ENCODE measurements around the gene RPS27. TPM values are rescaled to one million over a fixed set of nuclear protein-coding genes. Genes with fewer than 3 reads are reported as not detected.

Gene RPS27
- total and polyA plus RNA-seq, 2 of the 13 experiments (the other 11 are each of a cell fraction or from before 2014, with no cell fraction given) = 3,737 to 9,964 TPM

DNA sequence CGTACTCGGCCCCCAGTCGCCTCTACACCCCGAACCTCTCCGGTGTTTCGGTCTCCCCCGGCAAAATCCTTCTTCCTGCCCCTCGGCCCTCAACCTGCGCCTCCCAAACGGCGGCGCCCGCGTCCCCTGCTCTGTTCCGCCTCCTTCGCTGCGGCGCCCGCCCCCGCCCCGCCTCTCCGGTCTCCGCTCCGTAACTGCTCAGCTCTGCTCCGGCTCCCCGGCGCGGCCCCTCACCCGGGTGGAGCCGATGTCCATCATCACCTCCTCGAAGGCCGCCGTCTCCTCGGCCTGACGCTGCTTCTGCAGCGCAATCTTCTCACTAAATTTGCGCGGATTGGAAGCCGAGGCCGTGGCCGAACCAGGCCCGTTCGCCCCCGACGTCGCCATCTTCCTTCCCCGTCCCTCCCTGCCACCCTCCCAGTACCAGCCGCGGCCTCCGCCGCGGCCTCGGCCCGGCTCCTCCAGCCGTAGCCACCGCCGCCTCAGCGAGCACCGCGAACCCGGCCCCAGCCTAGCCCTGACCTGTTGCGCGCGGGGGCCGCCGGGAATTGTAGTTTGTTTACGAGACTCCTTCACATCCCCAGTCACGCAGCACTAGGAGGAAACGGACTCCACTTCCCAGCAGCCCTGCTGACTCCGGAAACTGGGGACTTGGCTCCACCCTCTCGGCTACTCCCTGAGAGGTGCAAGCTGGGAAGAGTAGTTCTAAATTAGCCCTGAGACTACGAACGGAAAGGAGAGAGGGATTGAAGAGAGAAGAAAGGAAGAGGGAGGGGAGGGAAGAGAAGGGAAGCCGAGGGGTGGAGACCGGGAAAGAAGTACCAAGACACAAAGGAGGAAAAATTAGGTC lies 32.2 kb upstream of the RPS27 start, which contains the start of gene CRTC2 (continued):
- TF ChIP-seq, protein P1, sequence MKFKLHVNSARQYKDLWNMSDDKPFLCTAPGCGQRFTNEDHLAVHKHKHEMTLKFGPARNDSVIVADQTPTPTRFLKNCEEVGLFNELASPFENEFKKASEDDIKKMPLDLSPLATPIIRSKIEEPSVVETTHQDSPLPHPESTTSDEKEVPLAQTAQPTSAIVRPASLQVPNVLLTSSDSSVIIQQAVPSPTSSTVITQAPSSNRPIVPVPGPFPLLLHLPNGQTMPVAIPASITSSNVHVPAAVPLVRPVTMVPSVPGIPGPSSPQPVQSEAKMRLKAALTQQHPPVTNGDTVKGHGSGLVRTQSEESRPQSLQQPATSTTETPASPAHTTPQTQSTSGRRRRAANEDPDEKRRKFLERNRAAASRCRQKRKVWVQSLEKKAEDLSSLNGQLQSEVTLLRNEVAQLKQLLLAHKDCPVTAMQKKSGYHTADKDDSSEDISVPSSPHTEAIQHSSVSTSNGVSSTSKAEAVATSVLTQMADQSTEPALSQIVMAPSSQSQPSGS (CRISPR knock-in tag; IDR thresholded peaks at IDR 0.05) = peak; percentile 81
- TF ChIP-seq NFYC (CRISPR knock-in tag; IDR thresholded peaks at IDR 0.05) = peak; percentile 44; the same call in 1 of the 2 replicates
- no peak for TF ChIP-seq ZIK1 (CRISPR knock-in tag; IDR thresholded peaks at IDR 0.05; ENCODE audit: borderline replicate concordance, low read depth)
- TF ChIP-seq ZBTB20 (CRISPR knock-in tag; IDR thresholded peaks at IDR 0.05; ENCODE audit: borderline replicate concordance, low read depth) = no peak
- TF ChIP-seq ISX (CRISPR knock-in tag; conservative IDR thresholded peaks at IDR 0.05) = peak; percentile 81; the same call in 1 of the 2 replicates
- TF ChIP-seq MAFG (CRISPR knock-in tag; IDR thresholded peaks at IDR 0.05) = no peak
- TF ChIP-seq HOXA7 (CRISPR knock-in tag; IDR thresholded peaks at IDR 0.05) = no peak
- no peak for TF ChIP-seq ZNF263 (CRISPR knock-in tag; IDR thresholded peaks at IDR 0.05)
- TF ChIP-seq, protein P2, sequence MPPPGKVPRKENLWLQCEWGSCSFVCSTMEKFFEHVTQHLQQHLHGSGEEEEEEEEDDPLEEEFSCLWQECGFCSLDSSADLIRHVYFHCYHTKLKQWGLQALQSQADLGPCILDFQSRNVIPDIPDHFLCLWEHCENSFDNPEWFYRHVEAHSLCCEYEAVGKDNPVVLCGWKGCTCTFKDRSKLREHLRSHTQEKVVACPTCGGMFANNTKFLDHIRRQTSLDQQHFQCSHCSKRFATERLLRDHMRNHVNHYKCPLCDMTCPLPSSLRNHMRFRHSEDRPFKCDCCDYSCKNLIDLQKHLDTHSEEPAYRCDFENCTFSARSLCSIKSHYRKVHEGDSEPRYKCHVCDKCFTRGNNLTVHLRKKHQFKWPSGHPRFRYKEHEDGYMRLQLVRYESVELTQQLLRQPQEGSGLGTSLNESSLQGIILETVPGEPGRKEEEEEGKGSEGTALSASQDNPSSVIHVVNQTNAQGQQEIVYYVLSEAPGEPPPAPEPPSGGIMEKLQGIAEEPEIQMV (CRISPR knock-in tag; IDR thresholded peaks at IDR 0.05; ENCODE audit: low read depth) = no peak
- TF ChIP-seq FOXO1 (CRISPR knock-in tag; IDR thresholded peaks at IDR 0.05) = peak; percentile 80
- no peak for TF ChIP-seq ZNF724P (CRISPR knock-in tag; IDR thresholded peaks at IDR 0.05; ENCODE audit: borderline replicate concordance)
- TF ChIP-seq RXRB (CRISPR knock-in tag; IDR thresholded peaks at IDR 0.05; ENCODE audit: borderline replicate concordance) = peak; percentile 39; the same call in 1 of the 2 replicates
- TF ChIP-seq TEAD2 (CRISPR knock-in tag; IDR thresholded peaks at IDR 0.05) = no peak
- TF ChIP-seq YY1 (IDR thresholded peaks at IDR 0.05; ENCODE audit: insufficient read depth, insufficient replicate concordance, low read depth, low read length) = peak; percentile 82
- peak; percentile 98 for TF ChIP-seq CREM (IDR thresholded peaks at IDR 0.05)
- no peak for TF ChIP-seq CREM (CRISPR knock-in tag; IDR thresholded peaks at IDR 0.05)
- peak; percentile 94 for TF ChIP-seq IRF2 (CRISPR knock-in tag; IDR thresholded peaks at IDR 0.05)
- TF ChIP-seq ZNF224 (CRISPR knock-in tag; IDR thresholded peaks at IDR 0.05) = no peak
- peak; percentile 76 for TF ChIP-seq ZNF777 (CRISPR knock-in tag; IDR thresholded peaks at IDR 0.05)
- 0 out of 4 replicates have a peak, but pooled peaks of 1 of the 2 experiments have one; percentile 10 for TF ChIP-seq MAFK (conservative IDR thresholded peaks at IDR 0.05 in 1 of 2, IDR thresholded peaks at IDR 0.05 in 1 of 2; ENCODE audit: low read length in 2 of 2)
- TF ChIP-seq ZNF382 (CRISPR knock-in tag; IDR thresholded peaks at IDR 0.05; ENCODE audit: borderline replicate concordance) = no peak
- TF ChIP-seq, protein P3, sequence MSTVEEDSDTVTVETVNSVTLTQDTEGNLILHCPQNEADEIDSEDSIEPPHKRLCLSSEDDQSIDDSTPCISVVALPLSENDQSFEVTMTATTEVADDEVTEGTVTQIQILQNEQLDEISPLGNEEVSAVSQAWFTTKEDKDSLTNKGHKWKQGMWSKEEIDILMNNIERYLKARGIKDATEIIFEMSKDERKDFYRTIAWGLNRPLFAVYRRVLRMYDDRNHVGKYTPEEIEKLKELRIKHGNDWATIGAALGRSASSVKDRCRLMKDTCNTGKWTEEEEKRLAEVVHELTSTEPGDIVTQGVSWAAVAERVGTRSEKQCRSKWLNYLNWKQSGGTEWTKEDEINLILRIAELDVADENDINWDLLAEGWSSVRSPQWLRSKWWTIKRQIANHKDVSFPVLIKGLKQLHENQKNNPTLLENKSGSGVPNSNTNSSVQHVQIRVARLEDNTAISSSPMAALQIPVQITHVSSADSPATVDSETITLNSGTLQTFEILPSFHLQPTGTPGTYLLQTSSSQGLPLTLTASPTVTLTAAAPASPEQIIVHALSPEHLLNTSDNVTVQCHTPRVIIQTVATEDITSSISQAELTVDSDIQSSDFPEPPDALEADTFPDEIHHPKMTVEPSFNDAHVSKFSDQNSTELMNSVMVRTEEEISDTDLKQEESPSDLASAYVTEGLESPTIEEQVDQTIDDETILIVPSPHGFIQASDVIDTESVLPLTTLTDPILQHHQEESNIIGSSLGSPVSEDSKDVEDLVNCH (CRISPR knock-in tag; IDR thresholded peaks at IDR 0.05) = no peak
- peak; percentile 98 for TF ChIP-seq SUZ12 (IDR thresholded peaks at IDR 0.05; ENCODE audit: low read depth, low read length)
- TF ChIP-seq ONECUT2 (CRISPR knock-in tag; IDR thresholded peaks at IDR 0.05) = no peak
- TF ChIP-seq ZSCAN21 (CRISPR knock-in tag; IDR thresholded peaks at IDR 0.05; ENCODE audit: borderline replicate concordance) = no peak
- no peak for TF ChIP-seq SIN3B (IDR thresholded peaks at IDR 0.05; ENCODE audit: low read length)
